Panc1 (cell line): ENCODE measurements around the gene TRRAP.

Experiments used
- CTCF ChIP-seq: fragments of 450-650 bp; IDR thresholded peaks from 2 replicates; pipeline ENCODE4 v1.5.1; 2017; ENCODE audit warnings: mild to moderate bottlenecking
- REST ChIP-seq, 2 experiments: IDR thresholded peaks; 2 replicates each; pipeline ENCODE4 v1.6.1; 2011 to 2012; ENCODE audit warnings: low read depth in 2 of 2, control low read depth in 1 of 2, low read length in 1 of 2, mild to moderate bottlenecking in 1 of 2, moderate library complexity in 1 of 2; ENCODE audit not compliant: insufficient read depth in 1 of 2
- SIN3A ChIP-seq: IDR thresholded peaks from 2 replicates; pipeline ENCODE4 v1.6.1; 2012; ENCODE audit warnings: low read depth, mild to moderate bottlenecking, low read length, moderate library complexity, borderline replicate concordance; ENCODE audit not compliant: insufficient read depth

GRCh38 chr7:98981701-98982100 lies 103.4 kb downstream of the TRRAP start:
- TF ChIP-seq REST (IDR thresholded peaks at IDR 0.05; ENCODE audit: insufficient read depth in 1 of 2, low read depth in 2 of 2, low read length in 1 of 2) (no peak), CTCF (no peak), SIN3A (no peak)
